Cardiac fibroblast (primary cell): ENCODE results near the gene COL20A1.

Experiments used
- DNase-seq, 2 donors: peaks; one replicate each; pipeline versions ENCODE4 v3.0.0 to v3.0.0-alpha.2; 2010; ENCODE audit warnings: low read depth in 2 of 2
- H3K4me3 ChIP-seq, 2 donors: replicated peaks in 1 of 2; 1 replicate in 1 of 2; 2 replicates in 1 of 2; pipeline ENCODE4 v1.5.1; 2011; ENCODE audit warnings: low read depth in 2 of 2, low read length in 2 of 2, mild to moderate bottlenecking in 2 of 2, moderate library complexity in 1 of 2
- TF ChIP-seq, protein P1 (sequence below): IDR thresholded peaks from one replicate; pipeline ENCODE4 v1.5.1; 2011; ENCODE audit warnings: low read depth, mild to moderate bottlenecking, low read length, inconsistent platforms

The COL20A1 gene

GRCh38 chr20:63361519-63362435 lies 68.8 kb downstream of the COL20A1 start:
- H3K4me3 ChIP-seq: no peak overlapping the region
- TF ChIP-seq, protein P1, sequence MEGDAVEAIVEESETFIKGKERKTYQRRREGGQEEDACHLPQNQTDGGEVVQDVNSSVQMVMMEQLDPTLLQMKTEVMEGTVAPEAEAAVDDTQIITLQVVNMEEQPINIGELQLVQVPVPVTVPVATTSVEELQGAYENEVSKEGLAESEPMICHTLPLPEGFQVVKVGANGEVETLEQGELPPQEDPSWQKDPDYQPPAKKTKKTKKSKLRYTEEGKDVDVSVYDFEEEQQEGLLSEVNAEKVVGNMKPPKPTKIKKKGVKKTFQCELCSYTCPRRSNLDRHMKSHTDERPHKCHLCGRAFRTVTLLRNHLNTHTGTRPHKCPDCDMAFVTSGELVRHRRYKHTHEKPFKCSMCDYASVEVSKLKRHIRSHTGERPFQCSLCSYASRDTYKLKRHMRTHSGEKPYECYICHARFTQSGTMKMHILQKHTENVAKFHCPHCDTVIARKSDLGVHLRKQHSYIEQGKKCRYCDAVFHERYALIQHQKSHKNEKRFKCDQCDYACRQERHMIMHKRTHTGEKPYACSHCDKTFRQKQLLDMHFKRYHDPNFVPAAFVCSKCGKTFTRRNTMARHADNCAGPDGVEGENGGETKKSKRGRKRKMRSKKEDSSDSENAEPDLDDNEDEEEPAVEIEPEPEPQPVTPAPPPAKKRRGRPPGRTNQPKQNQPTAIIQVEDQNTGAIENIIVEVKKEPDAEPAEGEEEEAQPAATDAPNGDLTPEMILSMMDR: no peak

DNA sequence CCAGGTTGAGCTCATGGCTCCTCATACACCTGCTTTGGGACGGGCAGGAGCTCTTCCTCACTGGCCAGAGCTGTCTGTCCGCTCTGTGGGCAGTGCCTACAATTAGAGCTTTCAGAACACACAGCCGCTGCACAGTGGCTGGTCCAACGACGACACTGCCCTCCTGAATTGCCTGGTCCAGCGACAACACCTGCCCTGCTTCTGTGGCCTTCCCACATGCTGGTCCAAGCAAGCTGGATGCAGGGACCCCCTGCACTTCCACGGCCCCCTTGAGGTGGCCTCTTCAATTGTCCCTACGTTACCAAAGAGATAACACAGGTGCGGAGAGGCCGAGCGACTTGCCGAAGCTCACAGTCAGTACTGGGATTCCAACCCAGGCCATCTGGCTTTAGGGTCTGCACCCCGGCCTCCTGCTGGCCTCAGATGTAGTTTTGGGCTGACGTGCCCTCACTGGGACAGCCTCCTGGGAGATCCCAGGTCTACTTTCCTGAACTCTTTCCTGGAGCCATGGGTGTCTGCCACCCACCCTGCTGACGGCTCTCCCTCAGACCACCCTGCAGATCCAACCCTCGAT lies 69.5 kb downstream of the COL20A1 start:
- TF ChIP-seq, protein P1: no peak
- no peak for DNase-seq
- H3K4me3 ChIP-seq: no peak overlapping the region

More at GRCh38 chr20:63361519-63362435, 68.8 kb downstream of the COL20A1 start:
- DNase-seq: no peak

GRCh38 chr20:63363013-63363957 lies 70.3 kb downstream of the COL20A1 start:
- H3K4me3 ChIP-seq: no peak overlapping the region
- DNase-seq: no peak
- TF ChIP-seq, protein P1: no peak

DNA sequence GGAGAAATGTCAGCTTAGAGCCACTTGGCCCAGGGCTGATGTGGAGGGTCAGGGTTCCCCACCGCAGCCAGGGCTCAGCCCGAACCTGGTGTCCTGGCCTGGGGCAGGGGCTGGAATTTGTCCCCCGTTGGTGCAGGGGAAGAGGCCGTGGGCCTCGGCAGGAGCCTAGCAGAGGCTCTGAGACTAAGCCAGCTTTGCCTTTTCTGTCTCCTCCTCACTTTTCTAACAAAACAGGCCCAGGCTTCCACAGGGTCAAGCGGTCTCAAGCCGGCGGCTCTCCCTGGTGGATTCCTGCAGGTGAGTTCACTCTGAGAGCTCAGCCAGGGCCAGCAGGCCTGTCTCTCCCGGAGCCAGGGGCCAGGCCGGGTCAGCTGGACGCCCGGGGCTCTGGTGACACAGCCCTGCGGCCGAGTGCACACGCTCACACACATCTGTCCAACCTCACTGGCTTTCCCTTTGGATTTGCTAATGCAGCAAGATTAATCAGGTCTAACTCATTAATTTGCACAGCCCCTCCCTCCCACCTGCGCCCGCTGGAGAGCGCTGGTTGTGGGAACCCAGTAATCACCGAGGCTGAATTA lies 71.1 kb downstream of the COL20A1 start:
- TF ChIP-seq, protein P1: no peak
- H3K4me3 ChIP-seq: no peak overlapping the region
- DNase-seq: no peak

DNA sequence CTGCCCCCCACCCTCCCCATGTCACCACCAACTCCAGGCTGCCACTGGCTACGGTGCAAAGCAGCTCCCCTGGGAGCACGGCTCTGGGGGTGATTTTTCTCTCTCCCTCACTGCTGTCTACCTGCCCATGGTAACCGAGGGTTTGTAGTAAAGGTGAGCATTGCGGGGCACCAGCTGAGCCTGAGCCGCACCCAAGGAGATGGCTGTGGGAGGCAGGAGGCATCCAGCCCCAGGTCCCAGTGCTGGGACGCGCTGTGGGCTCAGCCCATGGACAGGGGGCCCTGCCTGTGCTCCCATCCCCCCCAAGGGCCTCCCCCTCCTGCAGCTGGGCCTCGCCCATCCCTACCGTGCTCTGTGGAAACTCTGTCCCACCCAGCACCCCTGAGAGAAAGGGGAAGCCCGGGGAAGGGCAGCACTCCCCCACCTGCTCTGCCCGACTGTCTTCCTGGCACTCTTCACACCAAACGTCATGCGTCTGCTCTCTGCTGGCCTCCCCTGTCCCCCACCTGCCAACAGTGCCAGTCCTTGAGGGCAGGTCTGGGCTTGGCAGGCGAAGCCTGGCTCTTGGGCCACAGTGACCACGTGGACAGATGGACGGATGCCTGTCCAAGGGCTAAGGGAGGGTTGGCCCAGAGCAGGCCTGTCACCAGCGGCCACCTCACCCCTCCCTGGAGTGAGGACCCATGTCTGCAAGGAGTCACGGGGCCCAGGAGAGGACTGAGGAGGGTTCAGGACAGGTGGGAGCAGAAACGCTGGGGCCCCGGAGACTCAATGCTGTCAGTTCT lies 72.0 kb downstream of the COL20A1 start:
- TF ChIP-seq, protein P1: no peak
- no peak overlapping the region for H3K4me3 ChIP-seq
- DNase-seq: no peak
